GM19467 (cell line): ENCODE measurements around the gene CASP10.
"Not testable (repeated sequence)": the region's sequence is repeated elsewhere in the genome, so short reads cannot be mapped to it uniquely, and the experiment has no call there.

Experiments
- ATAC-seq: cut with Tn5 transposase; IDR thresholded peaks from one replicate; pipeline ENCODE4 v1.9.1; 2021; ENCODE audit warnings: mild to moderate bottlenecking, moderate library complexity; ENCODE audit not compliant: unreplicated experiment

The CASP10 gene

GRCh38 chr2:201182650-201183364 is at the start of gene CASP10:
Gene CASP10 (plus strand): TSS chr2:201183141. CDS start chr2:201185778, 2,637 bp downstream.
- peak; percentile 60 for ATAC-seq

GRCh38 chr2:201135386-201135785 is 47.6 kb upstream of the CASP10 start:
- ATAC-seq, result no peak

- ATAC-seq, result no peak
Measured at GRCh38 chr2:201136889-201137321, 46.0 kb upstream of the CASP10 start.

- ATAC-seq, result no peak
Measured at GRCh38 chr2:201137505-201138400, 45.2 kb upstream of the CASP10 start.

- no peak for ATAC-seq
Measured at GRCh38 chr2:201138401-201138970, 44.5 kb upstream of the CASP10 start.

- not testable (repeated sequence) for ATAC-seq
Measured at GRCh38 chr2:201138986-201139781, 43.8 kb upstream of the CASP10 start.

- no peak for ATAC-seq
Measured at GRCh38 chr2:201139836-201140604, 42.9 kb upstream of the CASP10 start.

GRCh38 chr2:201144101-201145051 is 38.6 kb upstream of the CASP10 start:
- no peak for ATAC-seq

GRCh38 chr2:201148434-201148990 is 34.4 kb upstream of the CASP10 start:
- no peak for ATAC-seq

GRCh38 chr2:201149064-201149820 is 33.7 kb upstream of the CASP10 start:
- no peak for ATAC-seq

- ATAC-seq, result not testable (repeated sequence)
Measured at GRCh38 chr2:201149821-201150165, 33.1 kb upstream of the CASP10 start.

- no peak for ATAC-seq
Measured at GRCh38 chr2:201150454-201151020, 32.4 kb upstream of the CASP10 start.

GRCh38 chr2:201151127-201151981 is 31.6 kb upstream of the CASP10 start:
- ATAC-seq, result peak; percentile 65

GRCh38 chr2:201152517-201152916 is 30.4 kb upstream of the CASP10 start:
- no peak for ATAC-seq

- no peak for ATAC-seq
Measured at GRCh38 chr2:201152999-201153815, 29.7 kb upstream of the CASP10 start.
